ENCODE measurements around the gene EFCAB11. TPM values are rescaled to one million over a fixed set of nuclear protein-coding genes. Genes with fewer than 3 reads are reported as not detected.

EFCAB11 gene
- total and polyA plus RNA-seq, 2 of the 4 experiments (the other 2 are of a cell fraction): 2.2 to 5.3 TPM

DNA sequence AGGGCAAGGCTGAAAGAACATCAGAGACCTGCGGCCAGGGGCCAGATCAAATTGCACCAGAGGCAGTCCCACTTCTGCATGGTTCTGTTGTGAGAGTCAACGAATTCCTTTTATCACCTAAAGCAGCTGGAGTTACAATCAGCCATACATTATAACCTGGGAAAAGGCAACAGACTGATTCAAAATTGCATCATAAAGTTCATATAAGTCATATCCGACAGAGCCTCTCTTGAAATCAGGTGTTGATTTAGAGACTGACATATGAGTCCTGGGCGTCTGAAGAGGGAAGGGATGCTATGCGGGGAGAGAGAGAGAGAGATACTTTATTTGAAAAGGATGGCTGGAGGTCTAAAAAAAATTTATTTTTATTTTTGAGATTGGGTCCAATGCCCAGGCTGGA lies 89.4 kb downstream of the EFCAB11 start:
- H3K9me1 ChIP-seq (ENCODE audit: insufficient read depth, low read length): peaks cover 3% of the 10 kb centered on the region; the same call in 1 of the 2 replicates
- peak overlapping the region; percentile 37; the same call in 1 of the 2 replicates for H2BK20ac ChIP-seq (ENCODE audit: low read depth, low read length)
- peaks cover 6% of the 10 kb centered on the region for H3K9me3 ChIP-seq (ENCODE audit: control insufficient read depth, insufficient read depth, low read length)
- H3K79me1 ChIP-seq (ENCODE audit: low read depth in 1 of 2, low read length in 2 of 2): 0 out of 4 replicates have a peak, but pooled peaks cover 0 to 4% of the 10 kb centered on the region in 2 experiments
- no peak for ATAC-seq (ENCODE audit: low read depth)
- no peak overlapping the region for H3K4me3 ChIP-seq (ENCODE audit: insufficient read depth, low read depth, low read length)
- H3K4me2 ChIP-seq (ENCODE audit: low read depth, low read length): no peak overlapping the region
- H3K4ac ChIP-seq (ENCODE audit: low read depth, low read length): peak overlapping the region; percentile 18; the same call in 1 of the 2 replicates
- H2BK120ac ChIP-seq (ENCODE audit: low read depth, low read length): peak overlapping the region; percentile 37; the same call in 1 of the 2 replicates
- BruUV-seq (replicated peaks): no TSS peak
- no peak for DNase-seq
- no peak overlapping the region for H3K14ac ChIP-seq (replicated peaks; ENCODE audit: low read depth, low read length)
- ChIA-PET CTCF (no interaction called here), POLR2A (ENCODE audit: unreplicated experiment) (no interaction called here)
- WGBS, 2 experiments (ENCODE audit: extremely low coverage in 2 of 2, insufficient read length in 1 of 2): 100% methylated on average over 1 of the region's 5 CpGs; no CpG with 5 or more reads in 1 of the 2 experiments
- H3K4me1 ChIP-seq (ENCODE audit: control insufficient read depth, insufficient read depth, low read length): peaks cover 9% of the 10 kb centered on the region
- H3K36me3 ChIP-seq (ENCODE audit: control insufficient read depth, insufficient read depth, low read length): peaks cover 1% of the 10 kb centered on the region; the same call in 1 of the 2 replicates
- no peak overlapping the region for H3K23ac ChIP-seq (ENCODE audit: low read depth, low read length)
- dilution Hi-C loops (cut with HindIII; ENCODE audit: low sequenced_read_pairs, unreplicated experiment): no loop called here
- no peak overlapping the region for H3K56ac ChIP-seq (ENCODE audit: extremely low read depth, insufficient read depth, low read length)
- H3K27ac ChIP-seq (ENCODE audit: insufficient read depth, low read length): no peak overlapping the region
- 0 out of 2 replicates have a peak overlapping the region, but pooled peaks have one; percentile 30 for H2AK5ac ChIP-seq (ENCODE audit: low read depth, low read length)
- H3K27me3 ChIP-seq (ENCODE audit: control insufficient read depth, insufficient read depth, low read length): no peaks in the 10 kb centered on the region
- H3K18ac ChIP-seq (ENCODE audit: low read depth, low read length): no peak overlapping the region
- H2BK5ac ChIP-seq (ENCODE audit: low read depth, low read length, poor library complexity, severe bottlenecking): no peak overlapping the region
- no peak overlapping the region for H4K5ac ChIP-seq (ENCODE audit: low read depth, low read length)
- intact Hi-C loops (cut with micrococcal nuclease): no loop called here
- TF ChIP-seq CHD1 (IDR thresholded peaks at IDR 0.05; ENCODE audit: low read depth, low read length): no peak
- no peak for TF ChIP-seq CTCF (conservative IDR thresholded peaks at IDR 0.05; ENCODE audit: low read depth, low read length)
- TF ChIP-seq RCOR1 (IDR thresholded peaks at IDR 0.05; ENCODE audit: insufficient replicate concordance, low read length): no peak
- TF ChIP-seq MAFK (IDR thresholded peaks at IDR 0.05; ENCODE audit: low read depth, low read length): no peak
- TF ChIP-seq FOS (IDR thresholded peaks at IDR 0.05; ENCODE audit: low read depth, low read length): no peak
- TF ChIP-seq NFE2L2 (IDR thresholded peaks at IDR 0.05; ENCODE audit: low read depth, low read length): no peak
- no peak for TF ChIP-seq RFX5 (IDR thresholded peaks at IDR 0.05; ENCODE audit: low read depth, low read length)
- no peak for TF ChIP-seq MAZ (IDR thresholded peaks at IDR 0.05; ENCODE audit: borderline replicate concordance, low read depth, low read length)
- TF ChIP-seq POLR2A (IDR thresholded peaks at IDR 0.05; ENCODE audit: low read depth, low read length): no peak
- TF ChIP-seq RAD21 (IDR thresholded peaks at IDR 0.05; ENCODE audit: low read length): no peak
- TF ChIP-seq MXI1 (IDR thresholded peaks at IDR 0.05; ENCODE audit: borderline replicate concordance, low read depth, low read length): no peak
- no peak for TF ChIP-seq ELK1 (IDR thresholded peaks at IDR 0.05; ENCODE audit: borderline replicate concordance, low read depth, low read length)
- TF ChIP-seq USF2 (IDR thresholded peaks at IDR 0.05; ENCODE audit: low read depth, low read length): no peak
- TF ChIP-seq SMC3 (IDR thresholded peaks at IDR 0.05; ENCODE audit: low read depth, low read length): no peak
- in situ Hi-C loops (cut with MboI; ENCODE audit: low sequenced_read_pairs): no loop called here
- H2AK9ac ChIP-seq (replicated peaks; ENCODE audit: low read depth, low read length, poor library complexity): no peak overlapping the region
- H4K8ac ChIP-seq (ENCODE audit: low read depth in 2 of 2, low read length in 2 of 2): no peak overlapping the region
- H2BK15ac ChIP-seq (ENCODE audit: low read depth, low read length): peak overlapping the region; percentile 10; the same call in 1 of the 3 replicates
- H2AFZ ChIP-seq (replicated peaks; ENCODE audit: low read length, poor library complexity): peak overlapping the region; percentile 18
- H4K20me1 ChIP-seq (ENCODE audit: insufficient read depth, low read length): no peaks in the 10 kb centered on the region
- H4K91ac ChIP-seq (ENCODE audit: insufficient read depth, low read depth, low read length): no peak overlapping the region
- H3K9ac ChIP-seq (ENCODE audit: low read depth, low read length): no peak overlapping the region
